ENCODE data around the gene TMEM63B.

- TF ChIP-seq CTCF (IDR thresholded peaks at IDR 0.05) (no peak), POLR2A (IDR thresholded peaks at IDR 0.05) (no peak)
Observed at GRCh38 chr6:44143731-44144130, 16.4 kb downstream of the TMEM63B start.

All from thyroid gland (tissue), 4 donors.